Mesendoderm (in vitro differentiated cells): Measurements from ENCODE around the gene MPP3. TPM values are rescaled to one million over a fixed set of nuclear protein-coding genes. Genes with fewer than 3 reads are reported as not detected.
A peak's percentile ranks its signal among the peaks of the same experiment; 100 is the strongest.

Experiments used
- DNase-seq: peaks from one replicate; pipeline ENCODE4 v3.0.0; 2013
- H2AK5ac ChIP-seq: 2 replicates; pipeline ENCODE4 v1.6.1; 2013; ENCODE audit warnings: low read length, inconsistent platforms
- H2BK120ac ChIP-seq: 2 replicates; pipeline ENCODE4 v1.6.1; 2013; ENCODE audit warnings: low read depth, mild to moderate bottlenecking, low read length, moderate library complexity, mixed read lengths
- H2BK15ac ChIP-seq: replicated peaks from 2 replicates; pipeline ENCODE4 v1.6.1; 2013; ENCODE audit warnings: low read depth, mild to moderate bottlenecking, moderate library complexity
- H2BK5ac ChIP-seq: 2 replicates; pipeline ENCODE4 v1.6.1; 2013; ENCODE audit warnings: low read length, inconsistent platforms
- H3K18ac ChIP-seq: 2 replicates; pipeline ENCODE4 v1.6.1; 2013; ENCODE audit warnings: mild to moderate bottlenecking, low read length, mixed read lengths
- H3K23ac ChIP-seq: one replicate; pipeline ENCODE4 v1.6.1; 2013; ENCODE audit warnings: low read length
- H3K27ac ChIP-seq: 2 replicates; pipeline ENCODE4 v1.5.1; 2013; ENCODE audit warnings: low read depth, mild to moderate bottlenecking, inconsistent platforms, low read length, moderate library complexity
- H3K27me3 ChIP-seq: 2 replicates; pipeline ENCODE4 v1.6.1; 2013; ENCODE audit warnings: low read length, control low read depth, mild to moderate bottlenecking, inconsistent platforms; ENCODE audit not compliant: insufficient read depth, poor library complexity
- H3K36me3 ChIP-seq: 2 replicates; pipeline ENCODE4 v1.6.1; 2013; ENCODE audit warnings: low read length, inconsistent platforms; ENCODE audit not compliant: control insufficient read depth, insufficient read depth
- H3K4ac ChIP-seq: one replicate; pipeline ENCODE4 v1.6.1; 2013; ENCODE audit warnings: low read depth, mild to moderate bottlenecking, low read length, moderate library complexity
- H3K4me1 ChIP-seq: 2 replicates; pipeline ENCODE4 v1.6.1; 2013; ENCODE audit warnings: low read depth, low read length, inconsistent platforms; ENCODE audit not compliant: control insufficient read depth
- H3K4me2 ChIP-seq: 2 replicates; pipeline ENCODE4 v1.6.1; 2013; ENCODE audit warnings: low read length
- H3K4me3 ChIP-seq: 2 replicates; pipeline ENCODE4 v1.5.1; 2013; ENCODE audit warnings: mild to moderate bottlenecking, low read length
- H3K56ac ChIP-seq: one replicate; pipeline ENCODE4 v1.6.1; 2013; ENCODE audit warnings: low read length
- H3K79me1 ChIP-seq: 2 replicates; pipeline ENCODE4 v1.6.1; 2013; ENCODE audit warnings: low read length, inconsistent platforms
- H3K79me2 ChIP-seq: 2 replicates; pipeline ENCODE4 v1.6.1; 2013; ENCODE audit warnings: mild to moderate bottlenecking, low read length; ENCODE audit not compliant: control insufficient read depth, insufficient read depth
- H3K9ac ChIP-seq: 2 replicates; pipeline ENCODE4 v1.6.1; 2013; ENCODE audit warnings: low read length, inconsistent platforms
- H4K5ac ChIP-seq: one replicate; pipeline ENCODE4 v1.6.1; 2013; ENCODE audit warnings: low read length
- H4K8ac ChIP-seq: one replicate; pipeline ENCODE4 v1.6.1; 2013; ENCODE audit warnings: low read depth, mild to moderate bottlenecking, control low read depth, low read length, moderate library complexity
- WGBS: extraction: QIAGEN DNeasy Blood & Tissue Kit; methylation state at CpG from one replicate; pipeline ENCODE4 v1.1.7; 2013; ENCODE audit warnings: low lambda C conversion rate, missing lambda C conversion rate; ENCODE audit not compliant: insufficient coverage; ENCODE audit errors: extremely low coverage; 5-methylcytosine and 5-hydroxymethylcytosine counted together
- polyA plus RNA-seq, 2 experiments: library from polyadenylated mRNA; stranded (reverse); fragments of 200-250 nt; gene quantifications; one replicate each; pipeline ENCODE4 v1.2.3, GENCODE V29; 2013

Gene MPP3, protein sequence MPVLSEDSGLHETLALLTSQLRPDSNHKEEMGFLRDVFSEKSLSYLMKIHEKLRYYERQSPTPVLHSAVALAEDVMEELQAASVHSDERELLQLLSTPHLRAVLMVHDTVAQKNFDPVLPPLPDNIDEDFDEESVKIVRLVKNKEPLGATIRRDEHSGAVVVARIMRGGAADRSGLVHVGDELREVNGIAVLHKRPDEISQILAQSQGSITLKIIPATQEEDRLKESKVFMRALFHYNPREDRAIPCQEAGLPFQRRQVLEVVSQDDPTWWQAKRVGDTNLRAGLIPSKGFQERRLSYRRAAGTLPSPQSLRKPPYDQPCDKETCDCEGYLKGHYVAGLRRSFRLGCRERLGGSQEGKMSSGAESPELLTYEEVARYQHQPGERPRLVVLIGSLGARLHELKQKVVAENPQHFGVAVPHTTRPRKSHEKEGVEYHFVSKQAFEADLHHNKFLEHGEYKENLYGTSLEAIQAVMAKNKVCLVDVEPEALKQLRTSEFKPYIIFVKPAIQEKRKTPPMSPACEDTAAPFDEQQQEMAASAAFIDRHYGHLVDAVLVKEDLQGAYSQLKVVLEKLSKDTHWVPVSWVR
- 2.2 TPM for polyA plus RNA-seq (2013, experiment 1 of 2)
- polyA plus RNA-seq (2013, experiment 2 of 2), result 2.9 TPM

GRCh38 chr17:43832976-43833829, at the start of gene MPP3:
Gene MPP3 (minus strand): TSS chr17:43833146. CDS start chr17:43831906, 1,240 bp downstream.
- H3K56ac ChIP-seq, result peak within 1 kb of the TSS; percentile 86
- no peak within 1 kb of the TSS for H4K8ac ChIP-seq
- peak; percentile 51 for DNase-seq
- H3K4me2 ChIP-seq, result peak within 1 kb of the TSS; percentile 93
- no CpG with 5 or more reads among the region's 87 CpGs for WGBS
- peak within 1 kb of the TSS; percentile 45 for H3K18ac ChIP-seq
- H3K27me3 ChIP-seq, result peaks cover 2% of the 10 kb centered on the region
- H2BK5ac ChIP-seq, result no peak within 1 kb of the TSS
- no peaks in the 10 kb centered on the region for H3K79me2 ChIP-seq
- peak within 1 kb of the TSS; percentile 56 for H3K4me3 ChIP-seq
- H3K36me3 ChIP-seq, result no peaks in the 10 kb centered on the region
- H3K4ac ChIP-seq, result no peak within 1 kb of the TSS
- peak within 1 kb of the TSS; percentile 72 for H3K9ac ChIP-seq
- H3K27ac ChIP-seq, result no peak within 1 kb of the TSS
- no peak within 1 kb of the TSS for H2BK15ac ChIP-seq
- H3K79me1 ChIP-seq, result no peaks in the 10 kb centered on the region
- no peaks in the 10 kb centered on the region for H3K4me1 ChIP-seq
- H2BK120ac ChIP-seq, result no peak within 1 kb of the TSS
- peak within 1 kb of the TSS; percentile 89 for H3K23ac ChIP-seq
- H4K5ac ChIP-seq, result no peak within 1 kb of the TSS
- H2AK5ac ChIP-seq, result no peak within 1 kb of the TSS

- Histone ChIP-seq H2BK120ac (no peak overlapping the region), H4K5ac (no peak overlapping the region), H3K79me2 (no peaks in the 10 kb centered on the region), H2BK15ac (no peak overlapping the region), H2BK5ac (no peak overlapping the region), H3K79me1 (no peaks in the 10 kb centered on the region), H3K18ac (no peak overlapping the region), H3K4me2 (no peak overlapping the region), H3K4me3 (no peak overlapping the region), H3K56ac (no peak overlapping the region), H3K36me3 (no peaks in the 10 kb centered on the region), H3K4me1 (peaks cover 3% of the 10 kb centered on the region), H3K9ac (no peak overlapping the region), H3K23ac (no peak overlapping the region), H2AK5ac (no peak overlapping the region), H4K8ac (no peak overlapping the region), H3K27me3 (no peaks in the 10 kb centered on the region), H3K4ac (no peak overlapping the region), H3K27ac (no peak overlapping the region)
- DNase-seq, result no peak
- no CpG with 5 or more reads among the region's 27 CpGs for WGBS
These were observed 49.0 kb upstream of the MPP3 start for GRCh38 chr17:43881758-43882505.

DNA sequence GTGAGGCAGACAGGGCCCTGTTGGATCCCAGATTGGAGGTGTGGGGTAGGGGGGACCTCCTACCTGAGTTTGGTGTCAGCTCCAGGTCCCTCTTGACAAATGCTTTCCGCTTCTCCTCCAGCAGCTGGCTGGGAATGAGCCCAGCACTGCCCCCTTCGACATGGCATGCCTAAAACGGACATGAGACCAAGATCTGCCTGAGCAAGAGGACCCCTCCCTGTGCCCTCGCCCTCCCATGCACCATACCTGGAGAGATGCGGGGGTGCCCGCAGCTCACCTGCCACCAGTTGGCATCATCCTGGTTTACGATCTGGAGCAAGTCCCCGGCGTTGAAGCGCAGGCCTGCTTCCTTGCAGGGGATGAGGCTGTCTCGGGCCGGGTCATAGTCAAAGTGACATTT, 48.2 kb upstream of the MPP3 start:
- Histone ChIP-seq H3K4me3 (no peak overlapping the region), H3K4me2 (no peak overlapping the region), H2AK5ac (no peak overlapping the region), H3K23ac (no peak overlapping the region), H4K8ac (no peak overlapping the region), H3K4me1 (peaks cover 3% of the 10 kb centered on the region), H3K9ac (no peak overlapping the region), H2BK120ac (no peak overlapping the region), H3K56ac (no peak overlapping the region), H3K79me2 (no peaks in the 10 kb centered on the region), H2BK5ac (no peak overlapping the region), H3K36me3 (no peaks in the 10 kb centered on the region), H3K79me1 (no peaks in the 10 kb centered on the region), H2BK15ac (no peak overlapping the region), H3K4ac (no peak overlapping the region), H3K27ac (no peak overlapping the region), H3K27me3 (no peaks in the 10 kb centered on the region), H3K18ac (no peak overlapping the region), H4K5ac (no peak overlapping the region)
- no peak for DNase-seq
- WGBS, result no CpG with 5 or more reads among the region's 12 CpGs

GRCh38 chr17:43880420-43880991, 47.6 kb upstream of the MPP3 start:
- no peak overlapping the region for H2BK120ac ChIP-seq
- no peak overlapping the region for H3K9ac ChIP-seq
- peak; percentile 55 for DNase-seq
- no peak overlapping the region for H4K8ac ChIP-seq
- no CpG with 5 or more reads among the region's 20 CpGs for WGBS
- H3K4me1 ChIP-seq, result peaks cover 3% of the 10 kb centered on the region
- no peak overlapping the region for H3K4me3 ChIP-seq
- no peaks in the 10 kb centered on the region for H3K27me3 ChIP-seq
- no peak overlapping the region for H3K56ac ChIP-seq
- no peak overlapping the region for H2BK5ac ChIP-seq
- no peak overlapping the region for H2BK15ac ChIP-seq
- no peaks in the 10 kb centered on the region for H3K79me2 ChIP-seq
- no peaks in the 10 kb centered on the region for H3K36me3 ChIP-seq
- H3K18ac ChIP-seq, result no peak overlapping the region
- H3K4ac ChIP-seq, result no peak overlapping the region
- no peaks in the 10 kb centered on the region for H3K79me1 ChIP-seq
- no peak overlapping the region for H3K27ac ChIP-seq
- no peak overlapping the region for H3K4me2 ChIP-seq
- no peak overlapping the region for H3K23ac ChIP-seq
- H2AK5ac ChIP-seq, result no peak overlapping the region
- no peak overlapping the region for H4K5ac ChIP-seq

DNA sequence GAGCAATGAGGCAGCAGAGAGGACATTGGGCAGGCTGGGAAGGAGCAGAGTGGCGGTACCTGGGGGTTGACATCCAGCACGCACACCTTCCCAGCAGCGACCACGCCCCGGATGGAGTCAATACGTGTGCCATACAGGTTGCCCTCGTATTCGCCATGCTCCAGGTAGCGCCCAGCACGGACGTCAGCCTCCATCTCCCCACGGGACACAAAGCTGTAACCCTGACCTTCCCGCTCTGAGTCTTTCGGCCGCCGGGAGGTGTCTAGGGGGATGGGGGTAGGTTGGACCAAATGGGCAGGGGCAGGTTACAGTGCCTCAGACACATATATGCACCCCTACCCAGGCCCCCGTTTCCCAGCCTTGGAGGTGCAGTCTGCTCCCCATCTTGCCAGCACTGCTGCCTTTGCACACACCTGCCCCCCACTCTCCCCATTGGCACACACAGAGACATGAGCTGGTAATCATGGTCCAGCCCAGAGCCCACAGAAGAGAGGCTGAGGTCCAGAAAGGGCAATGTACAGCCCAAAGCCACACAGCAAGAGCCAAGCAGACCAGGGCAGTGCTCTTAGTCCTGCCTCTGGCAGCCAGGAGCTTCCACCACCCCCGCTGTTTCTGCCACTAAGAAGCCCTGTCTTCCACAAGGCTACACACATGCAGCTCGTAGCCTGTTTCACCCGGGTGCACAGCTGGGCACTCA, 46.9 kb upstream of the MPP3 start:
- Histone ChIP-seq H2BK120ac (no peak overlapping the region), H3K79me2 (no peaks in the 10 kb centered on the region), H3K27ac (no peak overlapping the region), H3K27me3 (no peaks in the 10 kb centered on the region), H2BK15ac (no peak overlapping the region), H3K23ac (no peak overlapping the region), H3K4me1 (peaks cover 3% of the 10 kb centered on the region), H3K4me3 (no peak overlapping the region), H3K36me3 (no peaks in the 10 kb centered on the region), H3K79me1 (no peaks in the 10 kb centered on the region), H4K8ac (no peak overlapping the region), H2AK5ac (no peak overlapping the region), H3K9ac (no peak overlapping the region), H3K18ac (no peak overlapping the region), H3K4me2 (no peak overlapping the region), H3K56ac (no peak overlapping the region), H4K5ac (no peak overlapping the region), H2BK5ac (no peak overlapping the region), H3K4ac (no peak overlapping the region)
- WGBS, result no CpG with 5 or more reads among the region's 20 CpGs
- no peak for DNase-seq
